ENCODE results near the gene LYZL2.
"Not testable (repeated sequence)": the region's sequence is repeated elsewhere in the genome, so short reads cannot be mapped to it uniquely, and the experiment has no call there.

LYZL2 gene

DNA sequence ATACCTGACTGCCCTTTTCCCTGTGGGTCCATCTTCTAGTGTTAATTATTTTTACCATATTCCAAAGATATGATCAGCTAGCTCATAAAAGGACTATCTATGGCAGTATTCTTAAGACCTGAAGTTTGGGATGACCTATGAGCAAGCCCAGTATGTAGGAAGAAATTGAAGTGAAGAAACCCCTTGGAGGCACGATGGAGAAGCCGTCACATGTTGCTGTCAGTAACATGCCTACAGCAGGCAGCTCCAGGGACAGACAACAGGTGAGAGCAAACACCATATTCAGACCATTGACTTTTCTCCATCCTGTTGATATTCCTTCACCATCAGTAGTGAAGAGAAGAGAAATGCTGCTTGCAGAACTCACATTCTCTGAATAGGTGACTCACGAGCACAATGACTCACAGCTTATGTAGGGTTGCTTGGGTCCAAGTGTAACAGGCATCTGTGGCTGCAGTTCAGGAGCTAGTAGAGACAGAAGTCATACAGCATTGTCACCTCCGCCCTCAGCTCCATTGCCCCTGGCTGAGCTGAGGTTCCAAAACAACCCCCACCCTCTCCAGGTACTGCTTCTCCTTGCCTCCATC is 8.4 kb upstream of the LYZL2 start:
- DNase-seq, result peak; percentile 7

DNA sequence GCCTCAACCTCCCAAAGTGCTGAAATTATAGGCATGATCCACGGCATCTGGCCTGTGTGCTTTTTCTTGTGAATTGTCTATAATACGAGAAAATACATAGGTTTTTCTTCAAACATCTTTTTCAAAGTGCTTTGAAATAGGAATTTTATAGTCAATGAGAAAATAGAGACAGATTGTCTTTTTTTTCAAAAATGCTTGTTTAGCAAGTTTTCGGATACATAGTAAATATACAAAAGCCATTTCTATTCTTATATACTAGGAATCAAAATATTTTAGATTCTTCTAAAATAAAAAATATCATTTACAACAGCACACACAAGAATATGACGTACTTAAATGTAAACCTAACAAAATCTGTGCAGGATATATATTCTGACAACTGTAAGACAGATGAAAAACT is 1.6 kb upstream of the LYZL2 start:
- DNase-seq, result no peak

DNA sequence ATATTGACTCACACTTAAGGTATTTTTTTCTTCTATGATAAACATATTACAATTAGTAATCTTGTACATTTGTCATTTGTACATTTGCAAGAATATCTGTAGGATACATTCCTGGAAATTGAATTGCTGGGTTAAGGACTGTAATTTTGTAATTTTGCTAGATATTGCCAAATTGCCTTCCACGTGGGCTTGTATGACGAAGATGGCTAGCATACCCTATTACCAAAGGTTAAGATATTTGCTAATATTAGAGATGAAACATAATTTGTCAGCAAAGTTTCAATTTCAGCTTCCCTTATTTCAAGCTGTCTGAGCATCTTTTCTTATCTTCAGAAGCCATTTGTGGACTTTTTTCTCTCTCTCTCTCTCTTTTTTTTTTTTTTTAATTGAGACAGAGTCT is 1.0 kb upstream of the LYZL2 start:
- no peak for DNase-seq

DNA sequence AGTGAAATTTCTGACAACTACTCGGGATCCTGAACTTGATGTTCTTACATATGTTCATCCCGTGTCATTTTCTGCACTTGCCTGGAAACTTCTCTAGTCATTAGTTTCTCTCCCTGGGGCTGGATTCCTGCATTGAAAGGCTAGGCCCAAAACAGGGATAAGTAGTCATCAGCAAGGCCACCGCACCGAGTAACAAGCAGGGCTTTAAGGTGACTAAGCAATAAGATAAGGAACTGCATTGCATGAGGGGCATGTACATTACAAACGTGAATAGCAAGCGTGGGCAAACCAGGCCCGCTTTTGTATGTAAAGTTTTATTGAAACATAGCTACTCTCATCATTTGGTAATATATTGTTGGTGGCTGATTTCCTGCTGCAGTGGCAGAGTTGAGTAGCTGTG is 977 bp downstream of the LYZL2 start:
- not testable (repeated sequence) for DNase-seq

DNA sequence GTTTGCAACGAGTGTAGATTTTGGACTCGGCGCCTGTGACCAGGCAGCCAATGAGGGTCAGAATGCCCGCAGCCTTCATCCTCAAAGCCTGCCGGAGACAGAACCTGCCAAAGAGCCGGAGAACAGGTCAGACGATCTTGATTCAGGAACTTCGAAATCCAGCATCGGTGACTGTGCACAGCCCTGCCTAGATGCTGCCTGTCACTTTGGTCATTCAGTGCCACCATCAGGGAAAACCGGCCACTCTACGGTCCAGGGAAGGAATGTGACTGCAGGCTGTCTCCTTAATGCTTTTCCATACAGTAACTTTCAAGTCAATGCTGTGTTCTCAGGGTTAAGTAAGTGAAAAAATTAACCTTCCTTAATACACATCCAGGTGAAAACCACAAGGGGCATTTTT is 2.7 kb downstream of the LYZL2 start:
- not testable (repeated sequence) for DNase-seq

DNA sequence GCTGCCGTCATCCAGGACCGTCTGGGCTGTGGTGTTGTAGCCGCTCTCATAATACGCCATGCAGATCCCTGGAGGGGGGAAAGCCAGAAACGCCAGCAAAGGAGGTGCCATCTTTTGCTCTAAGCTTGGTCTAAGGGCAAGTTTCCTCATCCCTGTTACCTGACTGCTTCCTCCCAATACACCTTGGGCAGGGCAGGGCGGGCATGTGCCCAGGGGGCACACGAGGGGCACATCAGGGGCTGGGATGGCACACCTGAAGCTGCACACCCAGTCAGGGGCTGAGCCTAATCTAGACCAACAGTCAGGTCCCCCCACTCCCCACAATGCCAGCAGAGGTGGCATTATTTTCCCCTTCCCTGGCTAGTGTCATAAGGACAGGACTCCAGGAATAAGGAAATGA is 3.4 kb downstream of the LYZL2 start:
- not testable (repeated sequence) for DNase-seq

DNA sequence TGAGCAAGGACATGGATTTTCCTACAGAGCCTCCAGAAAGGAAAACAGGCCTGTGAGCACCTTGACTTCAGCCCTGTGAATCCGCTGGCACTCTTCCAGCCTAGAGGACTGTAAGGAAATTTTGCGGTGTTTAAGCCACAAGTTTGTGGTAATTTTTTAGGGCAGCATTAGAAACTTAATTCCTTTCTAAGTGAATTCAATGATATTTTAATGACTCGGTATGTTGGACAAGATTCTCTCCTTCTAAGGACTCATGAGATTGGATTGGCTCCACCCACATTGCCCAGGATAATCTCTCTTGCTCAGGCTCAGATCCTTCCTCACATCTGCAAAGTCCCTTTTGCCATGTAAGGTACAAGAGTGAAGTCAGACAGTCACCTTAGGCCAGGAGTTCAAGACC is 4.5 kb downstream of the LYZL2 start:
- DNase-seq, result no peak

DNA sequence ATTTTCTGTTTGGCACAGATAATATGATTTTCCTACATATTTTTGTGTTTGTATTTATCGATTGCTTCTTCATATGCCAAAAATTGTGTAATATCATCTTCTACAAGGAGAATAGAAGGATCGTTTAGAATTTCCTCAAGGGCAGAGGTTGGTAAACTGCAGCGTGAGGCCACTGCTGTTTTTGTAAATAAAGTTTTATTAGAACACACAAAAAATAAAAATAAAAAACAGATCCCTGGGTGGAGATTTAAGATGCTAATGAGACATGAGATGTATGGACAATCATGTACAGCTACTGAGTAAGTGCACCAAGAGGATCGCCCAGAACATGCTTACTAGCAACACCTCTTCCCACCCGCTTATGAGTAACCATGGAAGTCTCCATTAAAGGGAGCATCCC is 9.6 kb downstream of the LYZL2 start:
- DNase-seq, result no peak

DNA sequence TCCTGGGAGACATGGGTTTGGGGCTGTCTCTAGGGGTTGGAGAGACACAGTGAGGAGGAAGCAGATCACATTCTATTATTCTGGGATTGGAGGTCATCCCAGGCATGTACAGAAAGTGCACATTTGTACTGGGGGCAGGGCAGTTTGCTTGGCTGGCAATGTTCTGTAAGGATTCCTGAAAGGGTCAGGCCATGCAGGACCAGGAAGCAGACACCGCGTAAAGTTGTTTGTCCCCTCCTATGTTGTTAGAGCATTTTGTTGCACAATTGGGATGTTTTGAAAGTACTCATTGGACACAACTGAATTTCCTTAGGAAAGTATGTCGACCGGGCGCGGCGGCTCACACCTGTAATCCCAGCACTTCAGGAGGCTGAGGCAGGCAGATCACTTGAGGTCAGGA is 12.5 kb downstream of the LYZL2 start:
- no peak for DNase-seq

DNA sequence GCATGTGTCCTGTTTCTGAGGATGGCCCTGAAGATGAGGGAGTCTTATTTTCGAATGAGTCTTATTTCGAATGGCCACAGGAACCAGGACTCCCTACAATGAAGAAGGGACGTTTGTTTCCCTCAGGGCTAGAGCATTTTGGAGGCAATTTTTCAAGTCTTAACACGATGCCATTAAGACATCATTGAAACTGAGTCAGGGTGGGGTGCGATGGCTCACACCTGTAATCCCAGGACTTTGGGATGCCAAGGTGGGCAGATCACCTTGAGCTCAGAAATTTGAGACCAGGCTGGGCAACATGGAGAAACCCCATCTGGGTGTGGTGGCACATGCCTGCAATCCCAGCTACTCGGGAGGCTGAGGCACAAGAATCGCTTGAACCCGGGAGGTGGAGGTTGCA is 18.5 kb downstream of the LYZL2 start:
- not testable (repeated sequence) for DNase-seq

DNA sequence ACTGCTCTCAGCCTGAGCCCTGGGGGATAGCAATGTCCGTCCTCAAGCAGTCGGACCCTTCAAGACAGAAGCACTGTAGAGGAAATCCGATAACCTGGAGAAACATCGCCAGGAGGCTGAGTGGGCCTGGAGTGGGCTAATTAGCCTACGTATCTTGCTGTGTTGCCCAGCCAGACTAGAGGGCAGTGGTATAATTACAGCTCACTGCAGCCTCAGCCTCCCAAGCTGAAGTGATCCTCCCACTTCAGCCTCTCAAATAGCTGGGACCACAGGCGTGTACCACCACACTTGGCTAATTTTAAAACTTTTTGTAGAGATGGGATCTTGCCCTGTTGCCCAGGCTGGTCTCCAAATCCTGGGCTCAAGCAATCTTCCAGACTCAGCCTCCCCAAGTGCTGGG is 21.7 kb downstream of the LYZL2 start:
- no peak for DNase-seq

DNA sequence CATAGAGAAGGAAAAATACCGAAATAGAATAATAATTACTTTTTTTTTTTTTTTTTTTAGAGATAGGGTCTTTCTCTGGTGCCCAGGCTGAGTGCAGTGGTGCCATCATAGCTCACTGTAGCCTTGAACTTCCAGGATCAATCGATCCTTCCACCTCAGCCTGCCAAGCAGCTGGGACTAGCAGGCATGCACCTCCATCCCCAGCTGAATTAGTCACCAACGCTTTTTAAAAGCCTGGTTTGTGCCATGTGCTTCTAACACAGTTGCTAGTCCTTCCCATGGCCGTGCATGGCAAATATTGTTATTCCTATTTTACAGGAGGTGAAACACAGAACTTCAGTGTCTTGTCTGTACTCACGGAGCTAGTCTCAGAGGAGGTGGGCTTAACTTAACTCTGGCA is 23.2 kb downstream of the LYZL2 start:
- DNase-seq, result no peak

DNA sequence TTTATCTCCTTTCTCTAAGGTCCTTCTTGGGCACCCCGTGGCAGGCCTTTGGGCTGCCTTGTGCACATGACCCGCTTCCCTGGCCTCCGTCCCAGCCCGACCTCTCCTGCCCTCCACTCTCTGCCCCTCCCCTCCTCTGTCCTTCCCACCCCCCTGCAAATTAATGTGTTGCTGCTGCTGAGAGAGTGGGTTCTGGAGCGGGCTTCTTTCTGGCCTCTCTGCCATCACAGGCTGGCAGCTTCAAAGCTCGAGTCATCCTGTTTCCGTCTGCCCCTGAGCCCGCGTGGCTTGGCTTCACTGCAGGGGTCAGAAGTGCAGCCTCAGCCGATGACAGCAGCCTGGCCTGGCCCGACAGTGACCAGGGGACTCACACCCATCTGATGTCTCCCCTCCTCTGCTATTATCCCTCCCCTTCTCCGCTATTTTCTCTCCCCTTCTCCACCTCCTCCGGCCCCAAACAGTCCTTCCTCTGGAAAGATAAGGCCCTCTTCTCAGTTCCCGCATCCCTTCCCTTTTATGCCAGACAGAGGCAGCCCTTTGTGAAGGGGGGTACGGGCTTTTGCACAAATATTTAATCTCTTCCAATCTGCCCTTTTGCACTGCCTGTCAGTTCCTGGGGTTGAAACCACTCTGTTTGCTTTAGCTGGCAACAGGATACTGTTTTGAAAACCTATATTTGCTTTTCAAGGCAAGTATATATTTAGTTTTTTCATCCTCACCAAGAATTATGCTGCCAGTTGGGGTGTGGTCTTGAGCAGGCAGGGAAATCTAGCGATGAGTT is 24.0 kb downstream of the LYZL2 start:
- not testable (repeated sequence) for DNase-seq

DNA sequence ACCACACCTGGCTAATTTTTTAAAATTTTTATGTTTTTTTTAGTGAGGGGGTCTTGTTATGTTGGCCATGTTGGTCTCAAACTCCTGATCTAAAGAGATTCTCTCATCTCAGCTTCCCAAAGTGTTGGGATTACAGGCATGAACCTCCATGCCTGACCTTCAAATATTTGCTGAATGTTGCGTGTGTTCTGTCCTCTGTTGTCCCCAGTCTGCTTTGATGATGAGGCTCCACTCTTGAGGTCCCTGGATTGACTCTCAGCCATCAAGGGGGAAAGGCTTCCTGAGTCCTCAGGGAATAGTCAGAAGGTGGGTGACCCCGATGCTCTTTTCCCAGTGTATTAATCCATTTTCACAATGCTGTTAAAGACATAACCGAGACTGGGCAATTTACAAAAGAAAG is 26.0 kb downstream of the LYZL2 start:
- DNase-seq, result no peak

DNA sequence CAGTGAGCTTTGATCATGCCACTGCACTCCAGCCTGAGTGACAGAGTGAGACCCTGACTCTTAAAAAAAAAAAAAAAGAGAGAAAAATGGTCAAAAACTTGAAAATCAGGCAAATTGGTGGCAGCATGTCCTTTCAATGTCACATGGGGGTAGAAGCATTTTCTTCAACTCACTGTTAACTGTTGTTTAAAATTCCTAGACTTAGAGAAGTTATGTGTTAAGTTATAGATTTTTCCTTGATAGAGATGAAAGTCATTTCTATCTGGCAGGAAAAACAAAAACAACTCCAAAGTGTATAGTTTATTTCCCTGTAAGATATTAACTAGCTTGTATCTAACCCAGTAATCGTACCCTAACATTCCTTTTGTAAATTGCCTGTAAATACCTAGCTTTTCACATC is 26.8 kb downstream of the LYZL2 start:
- no peak for DNase-seq

DNA sequence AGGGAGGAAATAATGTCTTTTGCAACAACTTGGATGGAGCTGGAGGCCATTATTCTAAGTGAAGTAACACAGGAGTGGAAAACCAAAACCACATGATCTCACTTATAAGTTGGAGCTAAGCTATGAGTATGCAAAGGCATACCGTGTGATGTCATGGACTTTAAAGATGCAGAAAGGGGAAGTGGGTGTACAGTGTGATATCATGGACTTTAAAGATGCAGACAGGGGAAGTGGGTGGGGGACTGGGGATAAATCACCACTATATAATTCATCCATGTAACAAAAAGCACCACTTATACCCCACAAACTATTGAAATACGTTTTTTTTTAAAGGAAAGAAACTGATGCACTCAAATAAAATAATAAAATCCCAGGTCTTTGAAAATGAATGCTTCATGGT is 29.5 kb downstream of the LYZL2 start:
- DNase-seq, result no peak

DNA sequence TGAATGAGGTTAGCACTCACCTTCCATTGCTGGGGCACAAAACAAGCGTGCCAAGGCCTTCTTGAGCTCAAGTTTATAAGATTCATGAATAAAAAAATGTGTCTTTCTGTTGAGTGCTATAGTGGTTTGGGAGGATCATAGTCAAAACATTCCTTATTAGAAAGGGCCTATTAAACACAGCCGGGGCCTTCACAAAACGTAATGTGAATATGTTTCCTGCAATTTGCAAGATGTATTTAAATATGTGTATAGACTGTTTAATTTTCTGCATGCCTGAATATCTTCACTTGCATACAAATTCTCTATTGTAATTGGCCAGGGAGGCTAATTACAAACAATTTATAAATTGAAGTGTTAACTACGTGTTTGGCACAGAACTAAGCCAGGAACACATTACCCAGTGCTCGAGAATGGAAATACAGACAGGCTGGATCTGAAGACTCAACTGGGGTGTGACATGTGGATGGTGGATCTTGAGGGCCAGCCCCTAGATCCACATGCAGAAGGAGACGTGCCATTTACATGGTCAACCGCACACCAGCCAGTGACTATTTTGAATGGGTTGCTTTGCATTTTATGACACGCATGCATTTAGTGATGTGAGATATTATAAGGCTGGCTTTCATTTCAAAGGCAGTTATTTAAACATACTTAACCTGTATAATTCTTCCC is 31.3 kb downstream of the LYZL2 start:
- DNase-seq, result no peak

DNA sequence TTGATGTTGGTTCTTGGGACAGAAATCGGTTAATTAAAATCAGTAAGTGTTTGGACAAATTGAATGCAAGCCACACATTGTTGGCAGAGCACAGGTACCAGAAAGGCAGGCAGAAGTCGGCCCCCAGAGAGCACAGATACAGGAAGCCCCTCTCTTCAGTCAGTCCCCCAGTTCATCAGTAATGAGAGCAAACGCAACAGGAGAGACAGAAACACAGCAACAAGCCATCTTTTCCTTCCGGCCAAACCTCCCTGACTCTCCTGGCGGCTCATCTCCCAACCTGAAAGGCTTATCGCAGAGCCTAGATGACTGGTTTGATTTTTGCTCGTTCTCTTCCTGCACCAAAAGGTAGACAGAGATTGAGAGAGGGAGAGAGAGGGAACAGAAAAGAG is 32.1 kb downstream of the LYZL2 start:
- not testable (repeated sequence) for DNase-seq

DNA sequence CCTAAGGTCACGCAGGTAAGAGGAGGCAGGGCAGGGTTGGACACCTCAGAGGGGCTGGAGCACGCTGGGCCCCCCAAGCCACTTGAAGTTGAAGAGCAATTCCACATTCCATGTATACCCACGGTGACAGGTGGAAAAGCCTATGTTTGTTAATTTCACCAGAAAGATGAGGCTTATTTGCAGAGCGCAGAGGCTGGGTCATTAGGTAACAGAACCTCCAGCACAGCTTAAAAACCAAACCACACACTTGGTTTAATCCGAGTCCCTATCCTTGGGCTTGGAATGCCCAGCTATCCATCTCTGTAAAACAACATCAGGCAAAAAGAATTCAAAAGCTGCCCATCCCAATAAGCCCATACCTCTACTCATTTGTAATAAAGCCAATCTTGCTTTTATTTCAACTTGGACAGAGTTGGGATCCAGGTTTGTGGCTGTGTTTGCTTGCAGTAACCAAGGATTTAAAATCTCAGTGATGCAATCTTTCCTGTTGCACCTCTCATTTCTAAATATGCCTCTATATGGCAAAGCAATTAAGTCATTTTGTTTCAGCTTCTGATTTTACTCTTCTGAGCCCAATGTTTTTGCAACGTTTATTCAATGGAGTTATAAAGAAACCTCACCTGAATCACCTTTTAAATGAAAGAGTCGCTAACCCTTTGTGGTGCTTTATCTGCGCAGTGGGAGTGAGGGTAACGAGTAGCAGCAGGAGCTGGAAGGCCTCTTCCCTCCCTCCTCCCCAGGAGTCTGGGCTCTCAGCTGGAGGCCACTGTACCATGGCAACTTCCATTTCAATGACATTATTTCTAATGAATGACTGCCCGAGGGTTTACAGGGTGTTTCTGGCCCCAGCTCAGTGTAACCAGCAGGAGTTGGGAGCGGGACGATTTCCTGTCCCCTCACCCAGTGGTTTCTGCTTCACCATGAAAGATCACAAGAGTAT is 32.8 kb downstream of the LYZL2 start:
- not testable (repeated sequence) for DNase-seq

DNA sequence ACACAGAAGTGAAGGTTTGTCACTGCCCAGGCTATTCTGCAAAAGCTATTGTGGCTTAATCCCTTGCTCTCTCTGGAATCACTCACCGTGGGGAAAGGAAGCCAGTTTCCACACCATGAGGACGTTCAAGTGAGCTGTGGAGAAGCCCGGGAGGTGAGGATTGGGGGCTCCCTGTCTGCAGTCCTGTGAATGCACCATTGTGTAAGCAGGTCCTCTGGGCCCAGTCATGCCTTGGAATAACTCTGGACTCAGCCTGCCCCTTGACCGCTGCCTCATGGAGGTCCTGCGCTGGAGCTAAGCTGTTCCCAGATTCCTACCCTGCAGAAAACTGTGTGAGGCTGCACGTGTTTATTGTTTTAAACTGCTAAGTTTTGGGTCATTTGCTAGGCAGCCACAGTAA is 33.5 kb downstream of the LYZL2 start:
- DNase-seq, result no peak

DNA sequence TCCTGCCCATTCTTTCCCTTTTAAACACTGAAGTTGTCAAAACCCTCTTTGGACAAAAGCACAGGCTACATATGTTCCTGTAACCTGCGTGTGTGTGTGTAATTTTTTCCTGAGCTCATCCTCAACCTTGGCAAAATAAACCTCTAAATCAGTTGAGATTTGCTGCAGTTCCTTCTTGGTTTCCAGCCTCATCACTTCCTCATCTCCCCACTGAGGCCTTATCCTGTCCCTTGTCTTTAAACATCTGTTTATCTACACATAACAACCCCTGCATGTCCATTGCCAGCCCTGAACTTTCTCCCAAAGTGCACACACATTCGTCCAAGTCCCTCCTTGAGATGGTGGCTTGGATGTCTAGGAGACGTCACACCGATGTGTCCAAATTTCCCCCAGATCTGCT is 35.5 kb downstream of the LYZL2 start:
- no peak for DNase-seq

DNA sequence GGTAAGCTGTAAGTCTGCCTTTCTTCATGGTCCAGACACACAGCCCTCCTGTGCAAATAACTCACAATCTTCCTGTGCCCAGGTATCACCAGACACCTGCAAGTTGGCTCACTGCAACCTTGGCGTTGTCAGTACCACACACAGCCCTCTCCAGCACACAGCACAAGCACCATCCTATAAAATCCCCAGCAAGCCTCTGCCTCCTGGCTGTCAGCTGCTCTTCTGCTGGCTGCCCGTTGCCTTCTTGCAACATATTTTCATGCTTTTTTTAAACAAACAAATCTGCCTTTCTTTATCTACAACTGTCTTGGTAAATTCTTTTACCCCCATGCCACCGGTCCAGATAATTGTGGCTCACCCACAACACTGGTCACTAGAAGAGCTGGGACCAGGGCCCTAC is 36.8 kb downstream of the LYZL2 start:
- not testable (repeated sequence) for DNase-seq

DNA sequence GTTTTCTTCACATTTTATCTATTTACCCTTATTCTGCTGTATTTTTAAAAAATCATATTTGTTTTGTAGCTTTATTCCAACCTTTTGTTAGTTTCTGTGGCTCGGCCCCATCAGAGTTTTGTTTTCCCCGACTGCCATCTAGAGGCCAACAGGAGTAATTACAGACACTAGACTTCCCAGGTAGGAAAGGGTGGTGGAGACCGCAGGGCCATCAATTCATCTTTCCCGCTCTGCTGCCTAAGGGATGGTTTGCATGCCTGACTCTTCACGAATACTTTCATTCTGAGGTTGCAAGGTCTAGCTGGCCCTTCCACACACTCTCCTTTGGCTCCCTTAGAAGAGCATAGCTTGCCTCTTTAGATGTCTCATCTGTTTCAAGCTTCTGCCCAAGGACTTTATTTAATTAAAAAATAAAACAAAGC is 38.3 kb downstream of the LYZL2 start:
- DNase-seq, result peak; percentile 28
